HEK293 (cell line): ENCODE measurements around the gene POLR1E.
A peak's percentile ranks its signal among the peaks of the same experiment; 100 is the strongest.

Experiments used
- CTCF ChIA-PET: fragments of 350-600 bp; formaldehyde crosslinking; extraction: SDS; loops from one replicate; lab custom pipeline; 2021; ENCODE audit warnings: antibody characterized with exemption; lab: Yijun Ruan, JAX
- POLR2A ChIA-PET: fragments of 300-600 bp; formaldehyde crosslinking; extraction: SDS; loops from one replicate; lab custom pipeline; 2020; ENCODE audit warnings: antibody characterized with exemption, inconsistent platforms; lab: Yijun Ruan, JAX
- H3K27ac ChIP-seq: fragments of 200-500 bp; sonication (Bioruptor generic); 2 replicates; pipeline ENCODE4 v1.5.1; 2014; ENCODE audit warnings: low read depth, low read length, control low read depth, inconsistent platforms; ENCODE audit errors: extremely low read depth
- H3K36me3 ChIP-seq, 2 experiments: fragments of 200-500 bp in 1 of 2; sonication (Bioruptor generic) in 1 of 2; 1 replicate in 1 of 2; 2 replicates in 1 of 2; pipeline ENCODE4 v1.5.1; 2014 to 2017; ENCODE audit warnings: inconsistent platforms in 2 of 2, low read length in 2 of 2; ENCODE audit not compliant: control insufficient read depth in 2 of 2, insufficient read depth in 1 of 2
- H3K4me1 ChIP-seq: fragments of 200-500 bp; sonication (Bioruptor generic); 2 replicates; pipeline ENCODE4 v1.5.1; 2014; ENCODE audit warnings: mild to moderate bottlenecking, low read length, inconsistent platforms; ENCODE audit not compliant: control insufficient read depth, insufficient read depth
- H3K4me3 ChIP-seq: 2 replicates; pipeline ENCODE4 v1.5.1; 2011; ENCODE audit warnings: low read depth, mild to moderate bottlenecking, control low read depth, low read length, moderate library complexity
- H3K9me3 ChIP-seq: fragments of 200-500 bp; sonication (Bioruptor generic); 2 replicates; pipeline ENCODE4 v1.5.1; 2014; ENCODE audit warnings: low read depth, low read length, inconsistent platforms; ENCODE audit not compliant: control insufficient read depth, insufficient read depth
- OVOL3 ChIP-seq: fragments of 450-650 bp; formaldehyde crosslinking; IDR thresholded peaks from 2 replicates; pipeline ENCODE4 v1.5.1; 2016; ENCODE audit warnings: missing biosample characterization, missing genetic modification characterization
- ZBTB17 ChIP-seq: fragments of 450-650 bp; formaldehyde crosslinking; IDR thresholded peaks from 2 replicates; pipeline ENCODE4 v1.5.1; 2016; ENCODE audit warnings: missing biosample characterization, missing genetic modification characterization
- ZFHX2 ChIP-seq: fragments of 450-650 bp; formaldehyde crosslinking; conservative IDR thresholded peaks from 2 replicates; pipeline ENCODE4 v1.5.1; 2016; ENCODE audit warnings: missing biosample characterization, missing genetic modification characterization
- ZFP3 ChIP-seq: fragments of 450-650 bp; formaldehyde crosslinking; IDR thresholded peaks from 2 replicates; pipeline ENCODE4 v1.5.1; 2016; ENCODE audit warnings: low read depth, missing biosample characterization, missing genetic modification characterization
- ZNF140 ChIP-seq: fragments of 450-650 bp; formaldehyde crosslinking; IDR thresholded peaks from 2 replicates; pipeline ENCODE4 v1.5.1; 2016; ENCODE audit warnings: missing biosample characterization, missing genetic modification characterization
- ZNF174 ChIP-seq: fragments of 450-650 bp; formaldehyde crosslinking; IDR thresholded peaks from 2 replicates; pipeline ENCODE4 v1.5.0; 2017; ENCODE audit warnings: missing biosample characterization, mild to moderate bottlenecking, missing genetic modification characterization
- ZNF221 ChIP-seq: fragments of 450-650 bp; formaldehyde crosslinking; IDR thresholded peaks from 2 replicates; pipeline ENCODE4 v1.5.1; 2017; ENCODE audit warnings: missing biosample characterization, missing genetic modification characterization, borderline replicate concordance
- ZNF248 ChIP-seq: fragments of 450-650 bp; formaldehyde crosslinking; IDR thresholded peaks from 2 replicates; pipeline ENCODE4 v1.5.1; 2017; ENCODE audit warnings: missing biosample characterization, missing genetic modification characterization
- ZNF341 ChIP-seq: fragments of 450-650 bp; formaldehyde crosslinking; IDR thresholded peaks from 2 replicates; pipeline ENCODE4; 2016; ENCODE audit warnings: low read depth, missing biosample characterization, missing genetic modification characterization
- ZNF366 ChIP-seq: fragments of 450-650 bp; formaldehyde crosslinking; conservative IDR thresholded peaks from 2 replicates; pipeline ENCODE4 v1.5.1; 2016; ENCODE audit warnings: missing biosample characterization, missing genetic modification characterization
- ZNF48 ChIP-seq: fragments of 450-650 bp; formaldehyde crosslinking; IDR thresholded peaks from 2 replicates; pipeline ENCODE4 v1.5.1; 2016; ENCODE audit warnings: missing biosample characterization, missing genetic modification characterization
- ZNF571 ChIP-seq: fragments of 450-650 bp; formaldehyde crosslinking; IDR thresholded peaks from 2 replicates; pipeline ENCODE4 v1.5.0; 2017; ENCODE audit warnings: missing biosample characterization, missing genetic modification characterization
- ZNF600 ChIP-seq: fragments of 450-650 bp; formaldehyde crosslinking; IDR thresholded peaks from 2 replicates; pipeline ENCODE4 v1.5.1; 2016; ENCODE audit warnings: missing biosample characterization, missing genetic modification characterization
- ZNF623 ChIP-seq: fragments of 450-650 bp; formaldehyde crosslinking; IDR thresholded peaks from 2 replicates; pipeline ENCODE4 v1.5.1; 2016; ENCODE audit warnings: missing biosample characterization, missing genetic modification characterization
- ZNF660 ChIP-seq: fragments of 450-650 bp; IDR thresholded peaks from 2 replicates; pipeline ENCODE4 v1.5.1; 2018; ENCODE audit warnings: missing biosample characterization, mild to moderate bottlenecking, missing genetic modification characterization
- ZNF76 ChIP-seq: fragments of 450-650 bp; formaldehyde crosslinking; IDR thresholded peaks from 2 replicates; pipeline ENCODE4; 2016; ENCODE audit warnings: low read depth, missing biosample characterization, missing genetic modification characterization, borderline replicate concordance
- ZXDB ChIP-seq: fragments of 450-650 bp; formaldehyde crosslinking; IDR thresholded peaks from 2 replicates; pipeline ENCODE4 v1.5.1; 2016; ENCODE audit warnings: missing biosample characterization, missing genetic modification characterization
- TF ChIP-seq, protein P1 (sequence below): fragments of 450-650 bp; formaldehyde crosslinking; IDR thresholded peaks from 2 replicates; pipeline ENCODE4 v1.5.1; 2016; ENCODE audit warnings: missing biosample characterization, missing genetic modification characterization
- TF ChIP-seq, protein P2 (sequence below): fragments of 450-650 bp; formaldehyde crosslinking; IDR thresholded peaks from 2 replicates; pipeline ENCODE4; 2016; ENCODE audit warnings: missing biosample characterization, missing genetic modification characterization
- TF ChIP-seq, protein P3 (sequence below): fragments of 450-650 bp; formaldehyde crosslinking; IDR thresholded peaks from 2 replicates; pipeline ENCODE4 v1.5.1; 2017; ENCODE audit warnings: missing biosample characterization, mild to moderate bottlenecking, missing genetic modification characterization, moderate library complexity
- TF ChIP-seq, protein P4 (sequence below): fragments of 450-650 bp; formaldehyde crosslinking; IDR thresholded peaks from 2 replicates; pipeline ENCODE4 v1.5.1; 2016; ENCODE audit warnings: missing biosample characterization, missing genetic modification characterization
- TF ChIP-seq, protein P5 (sequence below): fragments of 450-650 bp; formaldehyde crosslinking; IDR thresholded peaks from 2 replicates; pipeline ENCODE4 v1.5.1; 2016; ENCODE audit warnings: missing biosample characterization, missing genetic modification characterization, low read depth

The POLR1E gene

DNA sequence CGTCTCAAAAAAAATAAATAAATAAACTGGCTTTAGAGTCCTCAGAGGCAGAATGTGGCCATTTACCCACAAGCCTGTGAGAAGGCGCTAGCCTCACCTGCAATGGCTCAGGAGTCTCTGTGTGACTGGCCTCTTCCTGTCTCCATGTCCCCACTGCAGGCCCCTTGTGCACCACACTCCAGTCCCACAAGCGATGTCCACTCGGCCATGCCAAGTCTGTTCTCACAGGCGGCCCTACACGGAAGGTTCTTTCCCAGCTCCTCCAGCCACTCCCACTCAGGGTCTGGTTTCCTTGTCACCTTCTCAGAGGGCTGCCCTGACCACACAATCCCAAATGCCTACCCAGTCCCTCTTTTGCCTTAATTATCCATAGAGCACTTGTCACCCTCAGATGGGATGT lies 38.2 kb downstream of the POLR1E start:
- Histone ChIP-seq H3K4me1 (no peaks in the 10 kb centered on the region), H3K4me3 (no peak overlapping the region), H3K9me3 (no peaks in the 10 kb centered on the region), H3K36me3 (peaks cover 3 to 79% of the 10 kb centered on the region in 2 experiments), H3K27ac (no peak overlapping the region)
- TF ChIP-seq ZNF221 (tag by site-specific recombination), result no peak
- no peak for TF ChIP-seq ZFP3 (tag by site-specific recombination)
- no peak for TF ChIP-seq ZNF48 (tag by site-specific recombination)
- TF ChIP-seq ZBTB17 (tag by site-specific recombination), result no peak
- TF ChIP-seq, protein P1, sequence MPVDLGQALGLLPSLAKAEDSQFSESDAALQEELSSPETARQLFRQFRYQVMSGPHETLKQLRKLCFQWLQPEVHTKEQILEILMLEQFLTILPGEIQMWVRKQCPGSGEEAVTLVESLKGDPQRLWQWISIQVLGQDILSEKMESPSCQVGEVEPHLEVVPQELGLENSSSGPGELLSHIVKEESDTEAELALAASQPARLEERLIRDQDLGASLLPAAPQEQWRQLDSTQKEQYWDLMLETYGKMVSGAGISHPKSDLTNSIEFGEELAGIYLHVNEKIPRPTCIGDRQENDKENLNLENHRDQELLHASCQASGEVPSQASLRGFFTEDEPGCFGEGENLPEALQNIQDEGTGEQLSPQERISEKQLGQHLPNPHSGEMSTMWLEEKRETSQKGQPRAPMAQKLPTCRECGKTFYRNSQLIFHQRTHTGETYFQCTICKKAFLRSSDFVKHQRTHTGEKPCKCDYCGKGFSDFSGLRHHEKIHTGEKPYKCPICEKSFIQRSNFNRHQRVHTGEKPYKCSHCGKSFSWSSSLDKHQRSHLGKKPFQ (tag by site-specific recombination), result no peak
- no peak for TF ChIP-seq ZNF623 (tag by site-specific recombination)
- TF ChIP-seq ZXDB (tag by site-specific recombination), result no peak
- TF ChIP-seq, protein P2, sequence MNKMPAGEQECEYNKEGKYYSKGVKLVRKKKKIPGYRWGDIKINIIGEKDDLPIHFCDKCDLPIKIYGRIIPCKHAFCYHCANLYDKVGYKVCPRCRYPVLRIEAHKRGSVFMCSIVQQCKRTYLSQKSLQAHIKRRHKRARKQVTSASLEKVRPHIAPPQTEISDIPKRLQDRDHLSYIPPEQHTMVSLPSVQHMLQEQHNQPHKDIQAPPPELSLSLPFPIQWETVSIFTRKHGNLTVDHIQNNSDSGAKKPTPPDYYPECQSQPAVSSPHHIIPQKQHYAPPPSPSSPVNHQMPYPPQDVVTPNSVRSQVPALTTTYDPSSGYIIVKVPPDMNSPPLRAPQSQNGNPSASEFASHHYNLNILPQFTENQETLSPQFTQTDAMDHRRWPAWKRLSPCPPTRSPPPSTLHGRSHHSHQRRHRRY (tag by site-specific recombination), result no peak
- no peak for TF ChIP-seq ZNF571 (tag by site-specific recombination)
- TF ChIP-seq ZNF660 (tag by site-specific recombination), result no peak
- TF ChIP-seq, protein P3, sequence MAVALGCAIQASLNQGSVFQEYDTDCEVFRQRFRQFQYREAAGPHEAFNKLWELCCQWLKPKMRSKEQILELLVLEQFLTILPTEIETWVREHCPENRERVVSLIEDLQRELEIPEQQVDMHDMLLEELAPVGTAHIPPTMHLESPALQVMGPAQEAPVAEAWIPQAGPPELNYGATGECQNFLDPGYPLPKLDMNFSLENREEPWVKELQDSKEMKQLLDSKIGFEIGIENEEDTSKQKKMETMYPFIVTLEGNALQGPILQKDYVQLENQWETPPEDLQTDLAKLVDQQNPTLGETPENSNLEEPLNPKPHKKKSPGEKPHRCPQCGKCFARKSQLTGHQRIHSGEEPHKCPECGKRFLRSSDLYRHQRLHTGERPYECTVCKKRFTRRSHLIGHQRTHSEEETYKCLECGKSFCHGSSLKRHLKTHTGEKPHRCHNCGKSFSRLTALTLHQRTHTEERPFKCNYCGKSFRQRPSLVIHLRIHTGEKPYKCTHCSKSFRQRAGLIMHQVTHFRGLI (tag by site-specific recombination), result no peak
- no peak for TF ChIP-seq ZNF341
- no peak for TF ChIP-seq ZNF140
- TF ChIP-seq ZNF248 (tag by site-specific recombination), result no peak
- TF ChIP-seq, protein P4, sequence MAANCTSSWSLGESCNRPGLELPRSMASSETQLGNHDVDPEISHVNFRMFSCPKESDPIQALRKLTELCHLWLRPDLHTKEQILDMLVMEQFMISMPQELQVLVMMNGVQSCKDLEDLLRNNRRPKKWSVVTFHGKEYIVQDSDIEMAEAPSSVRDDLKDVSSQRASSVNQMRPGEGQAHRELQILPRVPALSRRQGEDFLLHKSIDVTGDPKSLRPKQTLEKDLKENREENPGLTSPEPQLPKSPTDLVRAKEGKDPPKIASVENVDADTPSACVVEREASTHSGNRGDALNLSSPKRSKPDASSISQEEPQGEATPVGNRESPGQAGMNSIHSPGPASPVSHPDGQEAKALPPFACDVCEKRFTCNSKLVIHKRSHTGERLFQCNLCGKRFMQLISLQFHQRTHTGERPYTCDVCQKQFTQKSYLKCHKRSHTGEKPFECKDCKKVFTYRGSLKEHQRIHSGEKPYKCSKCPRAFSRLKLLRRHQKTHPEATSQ (tag by site-specific recombination), result no peak
- no peak for TF ChIP-seq ZNF174 (tag by site-specific recombination)
- no peak for TF ChIP-seq ZNF76
- ChIA-PET POLR2A (no interaction called here), CTCF (no interaction called here)

DNA sequence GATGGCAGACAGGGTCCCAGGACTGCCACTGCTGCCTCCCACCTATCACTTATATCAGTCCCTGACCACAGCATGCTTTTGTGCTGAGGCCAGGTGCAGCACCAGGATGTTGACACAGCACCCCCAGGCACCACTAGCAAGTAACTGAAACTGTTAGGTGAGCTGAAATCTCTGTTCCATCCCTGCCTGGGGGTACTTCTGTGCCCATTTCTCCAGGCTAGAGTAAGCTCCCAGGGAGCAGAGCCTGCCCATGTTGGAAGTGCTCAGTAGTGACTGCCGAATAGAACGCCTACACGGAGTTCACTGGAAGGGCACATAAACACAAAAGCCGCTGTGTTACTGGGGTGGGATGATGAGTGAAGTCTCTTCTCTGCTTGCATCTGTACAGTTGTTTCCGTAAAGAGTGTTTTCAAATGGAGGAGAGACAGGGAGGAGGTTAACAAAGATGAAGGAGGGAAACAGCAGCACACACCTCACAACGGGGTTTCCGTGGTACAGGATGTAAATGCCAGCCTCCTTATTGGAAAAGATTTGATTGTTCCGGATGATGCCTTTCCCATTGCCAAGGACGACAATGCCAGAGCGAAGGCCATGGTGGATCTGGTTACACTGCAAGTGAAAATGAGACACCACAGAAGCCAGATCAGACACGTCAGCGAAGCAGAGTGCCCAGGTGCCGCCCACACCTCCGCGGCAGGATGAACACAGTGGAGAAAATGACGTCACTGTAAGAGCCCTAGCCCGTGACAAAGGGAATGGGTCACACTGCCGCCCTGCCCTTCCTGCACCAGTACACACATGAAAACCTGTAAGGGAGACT lies 43.1 kb downstream of the POLR1E start:
- POLR2A ChIA-PET, result no interaction called here
- H3K4me1 ChIP-seq, result no peaks in the 10 kb centered on the region
- CTCF ChIA-PET, result interaction anchor here (1.2 kb wide), 1 partner anchor 22 kb away, joined by 4 read pairs; no protein-coding TSS in a partner anchor
- TF ChIP-seq OVOL3 (tag by site-specific recombination), result no peak
- TF ChIP-seq ZNF366 (tag by site-specific recombination), result no peak
- TF ChIP-seq ZNF571 (tag by site-specific recombination), result no peak
- 0 out of 2 replicates have a peak, but pooled peaks have one; percentile 18 for TF ChIP-seq ZFHX2 (tag by site-specific recombination)
- peak; percentile 40; the same call in 1 of the 2 replicates for TF ChIP-seq ZNF600 (tag by site-specific recombination)
- TF ChIP-seq, protein P5, sequence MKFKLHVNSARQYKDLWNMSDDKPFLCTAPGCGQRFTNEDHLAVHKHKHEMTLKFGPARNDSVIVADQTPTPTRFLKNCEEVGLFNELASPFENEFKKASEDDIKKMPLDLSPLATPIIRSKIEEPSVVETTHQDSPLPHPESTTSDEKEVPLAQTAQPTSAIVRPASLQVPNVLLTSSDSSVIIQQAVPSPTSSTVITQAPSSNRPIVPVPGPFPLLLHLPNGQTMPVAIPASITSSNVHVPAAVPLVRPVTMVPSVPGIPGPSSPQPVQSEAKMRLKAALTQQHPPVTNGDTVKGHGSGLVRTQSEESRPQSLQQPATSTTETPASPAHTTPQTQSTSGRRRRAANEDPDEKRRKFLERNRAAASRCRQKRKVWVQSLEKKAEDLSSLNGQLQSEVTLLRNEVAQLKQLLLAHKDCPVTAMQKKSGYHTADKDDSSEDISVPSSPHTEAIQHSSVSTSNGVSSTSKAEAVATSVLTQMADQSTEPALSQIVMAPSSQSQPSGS (tag by site-specific recombination), result 0 out of 2 replicates have a peak, but pooled peaks have one; percentile 49
- TF ChIP-seq, all 188 proteins: peak for 3
- Histone ChIP-seq H3K9me3 (no peaks in the 10 kb centered on the region), H3K36me3 (peaks cover 0 to 73% of the 10 kb centered on the region in 2 experiments), H3K4me3 (no peak overlapping the region), H3K27ac (no peak overlapping the region)
